DMS114 treated with DMSO at 0.1 percent for 48 hours (cell line): ENCODE data around the gene CFAP126.
"Not testable (repeated sequence)": the region's sequence is repeated elsewhere in the genome, so short reads cannot be mapped to it uniquely, and the experiment has no call there.

Experiments used
- DNase-seq: peaks from one replicate; lab custom pipeline; 2025; ENCODE audit not compliant: unreplicated experiment; lab: John Stamatoyannopoulos, UW

CFAP126 gene

DNA sequence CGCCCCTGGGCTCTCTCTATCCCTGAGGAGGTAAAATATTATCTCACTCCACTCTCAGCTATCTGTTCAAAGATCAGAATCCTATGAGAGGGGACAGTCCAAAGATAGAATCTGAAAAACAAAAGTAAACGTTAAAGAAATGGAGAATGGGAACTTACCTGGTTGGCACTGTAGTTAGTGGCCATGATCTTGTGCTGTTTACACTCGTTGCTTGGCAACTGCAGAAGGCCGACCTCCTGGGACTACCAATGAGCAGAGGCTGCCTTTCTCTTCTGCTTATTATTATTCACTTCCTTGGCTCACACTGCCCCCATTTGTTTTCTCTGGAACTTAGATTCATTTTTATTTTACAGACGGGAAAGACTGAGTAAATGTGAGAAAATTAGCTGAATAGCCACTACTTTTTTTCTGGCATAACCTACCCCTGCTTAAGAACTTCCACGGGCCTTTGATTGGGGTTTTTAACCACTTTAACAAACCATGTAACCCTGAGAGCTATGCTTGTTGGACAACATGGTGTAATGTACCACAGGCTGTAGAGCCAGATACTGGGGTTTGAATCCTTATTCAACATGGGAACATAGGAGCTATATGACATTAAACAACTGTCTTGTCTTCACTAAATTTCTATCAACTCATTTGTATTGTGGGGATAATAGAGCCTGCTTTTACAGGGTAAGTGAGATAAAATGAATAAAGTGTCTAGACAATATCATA is at the start of gene CFAP126:
Gene CFAP126, minus strand, starts transcription at position 193 of the 717 bp plus-strand sequence. Its CDS starts 8 bp downstream, at position 185.
- peak; percentile 78 for DNase-seq

GRCh38 chr1:161413050-161413449 is 45.4 kb upstream of the CFAP126 start:
- DNase-seq: not testable (repeated sequence)

- DNase-seq: not testable (repeated sequence)
Observed at GRCh38 chr1:161410636-161410970, 42.9 kb upstream of the CFAP126 start.

GRCh38 chr1:161409848-161410635 is 42.4 kb upstream of the CFAP126 start:
- DNase-seq: not testable (repeated sequence)

DNA sequence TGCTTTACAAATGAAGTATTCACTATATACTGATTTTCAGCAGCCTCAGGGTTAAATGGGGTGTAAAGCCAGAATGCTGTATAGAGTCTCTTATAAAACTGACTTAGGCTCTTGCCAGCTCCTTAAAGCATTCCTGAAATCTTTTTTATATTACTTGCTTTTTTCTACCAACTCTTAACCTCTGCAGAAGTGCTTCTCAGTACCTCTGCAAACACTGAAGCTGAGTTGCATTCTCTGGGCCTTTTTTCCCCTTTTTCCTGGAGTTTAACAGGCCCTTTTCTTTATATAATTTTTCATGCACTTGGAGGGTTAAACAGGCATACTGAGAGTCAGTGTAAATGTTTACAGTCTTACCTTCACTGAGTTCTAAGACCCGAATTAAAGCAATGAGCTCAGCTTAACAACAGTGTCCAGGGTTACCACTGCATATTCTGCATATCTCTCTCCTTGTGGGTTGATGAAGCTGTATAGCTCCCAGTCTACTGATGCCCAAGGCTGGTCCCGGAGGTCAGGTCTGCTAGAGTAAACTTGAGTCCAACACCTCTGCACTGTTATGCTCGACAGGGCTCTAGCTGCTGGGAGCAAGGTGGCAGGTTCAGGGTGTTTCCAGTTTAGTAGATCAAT is 40.9 kb upstream of the CFAP126 start:
- DNase-seq: no peak

- no peak for DNase-seq
Observed at GRCh38 chr1:161407451-161407985, 39.8 kb upstream of the CFAP126 start.

- DNase-seq: not testable (repeated sequence)
Observed at GRCh38 chr1:161406551-161406950, 38.9 kb upstream of the CFAP126 start.

DNA sequence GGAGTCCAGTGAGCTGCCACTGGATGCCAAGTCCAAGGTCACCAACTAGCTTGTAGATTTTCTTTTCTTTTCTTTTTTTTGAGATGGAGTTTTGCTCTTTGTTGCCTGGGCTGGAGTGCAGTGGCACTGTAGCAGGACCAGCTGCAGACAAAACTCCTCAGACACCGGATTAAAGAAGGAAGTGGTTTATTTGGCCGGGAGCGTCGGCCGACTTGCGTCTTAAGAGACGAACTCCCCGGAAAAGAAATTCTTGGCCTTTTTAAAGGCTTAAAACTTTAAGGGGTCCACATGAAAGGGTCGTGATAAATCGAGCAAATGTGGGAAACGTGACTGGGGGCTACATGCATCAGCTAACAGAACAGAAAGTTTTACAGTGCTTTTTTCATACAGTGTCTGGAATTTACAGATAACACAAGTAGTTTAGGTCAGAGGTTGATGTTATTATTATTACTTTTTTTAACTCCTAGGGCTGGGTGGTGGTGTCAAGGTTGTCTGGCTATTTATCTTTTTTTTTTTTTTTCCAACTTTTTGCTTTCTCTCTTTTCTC is 36.4 kb upstream of the CFAP126 start:
- no peak for DNase-seq

DNA sequence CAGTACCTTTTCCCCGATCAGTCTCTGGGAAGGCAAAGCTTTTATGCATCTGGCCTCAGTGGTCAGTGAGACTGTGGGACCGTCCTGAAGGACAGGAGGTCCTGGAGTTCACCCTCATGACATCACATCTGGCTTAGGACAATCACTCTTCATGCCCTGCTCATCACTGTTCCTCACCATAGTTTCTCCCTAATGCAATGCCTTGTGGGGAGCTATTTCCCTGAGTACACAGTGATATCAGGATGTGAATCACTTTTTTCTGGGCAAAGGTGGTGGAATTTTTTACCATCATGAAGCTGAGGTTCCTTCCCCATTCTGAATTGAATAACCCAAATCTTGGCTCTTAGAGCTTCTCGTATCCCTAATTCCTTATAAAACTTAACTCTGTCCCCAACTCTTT is 34.8 kb upstream of the CFAP126 start:
- no peak for DNase-seq

DNA sequence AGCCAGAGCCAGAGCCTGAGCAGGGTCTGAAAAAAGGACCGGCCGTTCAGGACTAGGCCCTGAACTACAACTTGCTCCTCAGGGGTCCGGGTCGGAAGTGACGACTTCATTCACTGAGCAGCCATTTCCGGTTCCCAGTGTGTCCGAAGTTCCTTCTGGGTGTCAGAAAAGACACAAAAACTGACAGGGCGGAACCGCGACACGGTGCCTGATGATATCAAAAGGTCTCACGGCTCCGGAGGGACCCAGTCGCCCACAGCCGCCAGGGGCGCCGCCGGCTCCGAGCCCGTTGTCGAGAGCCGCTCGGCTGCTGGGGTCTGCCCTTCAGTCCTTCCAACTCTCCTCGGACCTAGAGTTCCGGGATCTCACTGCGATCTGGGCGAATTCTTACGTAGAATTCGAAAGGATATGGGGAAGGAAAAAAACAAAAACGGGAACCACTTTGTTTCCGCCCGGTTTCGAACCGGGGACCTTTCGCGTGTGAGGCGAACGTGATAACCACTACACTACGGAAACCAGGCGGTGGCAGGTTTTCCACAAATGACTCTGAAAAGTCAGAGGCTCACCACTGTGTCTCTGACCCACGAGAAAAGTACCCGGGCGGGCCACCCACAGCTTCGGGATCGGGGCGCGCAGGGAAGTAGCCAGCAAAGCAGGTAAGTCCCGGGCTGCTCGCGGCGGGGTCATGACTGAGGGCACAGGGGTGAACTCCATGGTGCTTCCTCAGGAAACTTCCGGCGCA is 31.8 kb upstream of the CFAP126 start:
- DNase-seq: peak; percentile 92

DNA sequence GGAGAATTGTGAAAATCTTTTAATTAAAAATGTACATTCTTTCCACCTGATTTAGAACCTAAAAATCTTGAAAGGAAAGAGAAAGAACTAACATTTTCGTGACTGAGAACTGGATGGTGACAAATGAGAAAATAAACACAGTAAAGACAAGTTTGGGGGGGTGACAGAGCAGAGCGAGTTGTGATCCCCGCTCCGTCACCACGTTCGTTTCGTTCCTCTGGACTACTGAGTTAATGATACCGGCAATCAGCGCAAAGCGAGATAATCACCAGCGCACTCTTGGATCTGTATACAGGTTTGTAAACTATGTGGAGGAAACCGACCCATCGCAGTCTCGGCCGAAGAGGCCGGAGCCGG is 31.2 kb upstream of the CFAP126 start:
- DNase-seq: no peak

GRCh38 chr1:161397038-161397437 is 29.4 kb upstream of the CFAP126 start:
- not testable (repeated sequence) for DNase-seq

GRCh38 chr1:161393151-161393550 is 25.5 kb upstream of the CFAP126 start:
- no peak for DNase-seq

DNA sequence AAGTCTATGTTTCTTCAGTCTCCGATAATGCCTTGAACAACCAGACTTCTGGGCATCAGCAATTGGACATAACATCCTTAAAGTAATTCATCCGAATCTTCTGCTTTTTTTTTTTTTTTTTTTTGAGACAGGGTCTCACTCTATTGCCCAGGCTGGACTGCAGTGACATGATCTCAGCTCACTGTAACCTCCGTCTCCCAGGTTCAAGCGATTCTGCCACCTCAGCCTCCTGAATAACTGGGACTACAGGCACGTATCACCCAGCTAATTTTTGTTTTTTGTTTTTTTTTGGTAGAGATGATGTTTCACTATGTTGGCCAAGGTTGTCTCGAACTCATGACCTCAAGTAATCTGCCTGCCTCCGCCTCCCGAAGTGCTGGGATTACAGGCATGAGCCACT is 23.9 kb upstream of the CFAP126 start:
- DNase-seq: no peak

- DNase-seq: not testable (repeated sequence)
Observed at GRCh38 chr1:161391136-161391535, 23.5 kb upstream of the CFAP126 start.

DNA sequence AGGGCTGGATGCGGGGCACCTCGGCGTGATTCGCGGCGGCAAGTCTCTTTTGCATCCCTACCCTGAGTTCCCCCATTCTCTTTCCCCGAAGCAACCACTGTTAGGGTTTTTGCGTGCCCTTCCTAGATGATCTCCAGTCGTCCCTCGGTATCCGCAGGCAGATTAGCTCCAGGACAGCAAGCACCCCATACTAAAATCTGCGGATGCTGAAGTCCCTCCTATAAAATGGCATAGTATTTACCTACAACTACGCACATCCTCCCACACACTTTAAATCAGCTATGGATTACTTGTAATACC is 22.8 kb upstream of the CFAP126 start:
- DNase-seq: no peak

DNA sequence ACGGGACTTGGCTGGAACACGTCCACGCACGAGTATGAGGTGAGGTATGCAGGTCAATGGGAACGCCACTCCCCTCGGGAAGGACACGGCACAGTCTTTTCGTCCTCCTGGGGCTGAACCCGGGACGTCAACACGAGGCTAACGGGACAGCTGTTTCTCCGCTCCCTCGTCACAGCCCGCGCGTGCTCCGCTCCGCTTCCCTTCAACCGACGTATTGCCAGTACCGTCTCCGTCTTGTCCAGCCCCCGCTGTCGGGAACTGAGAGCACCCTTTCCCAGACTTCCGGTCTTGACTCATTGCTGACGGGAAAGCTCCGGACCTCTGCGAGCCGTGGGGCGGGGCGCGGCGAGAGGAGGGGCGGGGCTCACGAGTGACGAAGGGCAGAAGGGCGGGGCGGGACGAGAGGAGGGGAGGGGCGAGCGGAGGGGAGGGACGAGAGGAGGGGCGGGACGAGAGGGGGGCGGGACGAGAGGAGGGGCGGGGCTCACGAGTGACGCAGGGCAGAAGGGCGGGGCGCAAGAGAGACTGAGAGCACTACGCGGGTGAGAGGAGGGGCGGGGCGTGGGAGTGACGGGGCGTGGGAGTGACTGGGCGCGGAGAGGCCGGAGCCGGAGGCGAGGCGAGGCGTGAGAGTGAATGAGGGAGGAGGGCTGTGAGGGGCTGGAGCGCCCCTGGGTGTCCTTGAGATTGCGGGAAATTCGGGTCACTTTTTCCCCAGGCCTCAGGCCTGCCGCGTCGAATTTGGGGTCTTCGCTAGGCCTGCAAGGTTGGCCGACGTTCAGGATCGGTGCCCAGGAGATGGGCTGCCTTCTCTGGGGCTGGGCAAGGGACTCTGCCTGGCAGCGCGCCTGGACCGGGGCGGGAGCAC is 22.2 kb upstream of the CFAP126 start:
- DNase-seq: peak; percentile 97

GRCh38 chr1:161389158-161389557 is 21.5 kb upstream of the CFAP126 start:
- not testable (repeated sequence) for DNase-seq

- no peak for DNase-seq
Observed at GRCh38 chr1:161388639-161389038, 21.0 kb upstream of the CFAP126 start.
